ENCODE measurements around the gene KY. TPM values are rescaled to one million over a fixed set of nuclear protein-coding genes. Genes with fewer than 3 reads are reported as not detected.
A peak's percentile ranks its signal among the peaks of the same experiment; 100 is the strongest.

KY gene
- total RNA-seq: under 1 TPM; 0.05 to 0.08 TPM
- not detected for polyA plus RNA-seq

DNA sequence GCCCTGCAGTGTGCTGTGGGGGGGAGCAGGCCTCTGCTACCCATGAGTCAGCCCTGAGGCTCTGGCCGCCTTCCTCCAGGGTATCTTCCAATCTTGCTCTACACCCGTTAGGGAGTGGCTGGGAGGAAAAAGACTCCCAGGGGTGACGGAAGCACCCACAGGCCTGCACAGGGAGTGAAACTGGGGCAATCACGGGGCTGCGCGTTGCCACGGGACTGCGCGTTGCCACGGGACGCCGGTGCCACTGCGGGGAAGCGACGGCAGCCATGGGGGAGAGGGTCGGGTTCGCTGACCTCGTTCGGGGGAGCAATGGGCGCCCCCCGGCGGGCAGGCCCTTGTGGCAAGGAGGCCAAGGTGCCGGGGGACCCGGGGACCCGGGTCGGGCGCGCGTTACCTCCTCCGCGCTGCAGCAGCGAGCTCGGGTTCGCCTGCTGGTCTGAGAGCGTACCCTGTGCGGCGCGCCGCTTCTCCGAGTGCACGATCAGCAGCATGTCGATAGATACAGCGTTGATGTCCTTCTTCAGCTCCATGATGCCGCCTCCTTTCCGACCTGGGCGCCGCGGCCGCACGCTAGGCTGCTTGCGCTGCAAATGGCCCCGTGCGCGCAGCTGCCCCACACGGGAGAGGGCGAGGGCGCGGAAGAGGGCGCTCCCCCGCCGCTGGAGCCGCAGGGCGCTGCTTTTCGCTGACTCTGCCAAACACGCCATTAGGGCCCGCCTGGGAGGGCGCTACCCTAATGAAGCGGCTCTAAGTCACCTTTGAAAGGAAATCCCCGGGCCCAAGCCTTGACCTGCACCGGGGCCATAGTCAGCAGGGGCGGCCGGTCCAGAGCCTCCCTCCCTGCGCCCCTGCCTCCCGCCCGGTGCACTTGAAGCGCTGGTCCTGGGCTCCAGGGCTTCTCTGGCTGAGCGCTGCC lies at the start of gene KY:
Gene KY, minus strand, starts transcription at position 592 of the 916 bp plus-strand sequence. Its CDS starts 62 bp downstream, at position 530.
- no peak within 1 kb of the TSS for H3K27ac ChIP-seq (ENCODE audit: low read depth in 1 of 2, low read length in 2 of 2)
- no peaks in the 10 kb centered on the region for H3K9me3 ChIP-seq (ENCODE audit: control insufficient read depth in 4 of 4, low read length in 3 of 4)
- H3K4me3 ChIP-seq (ENCODE audit: low read depth in 1 of 3, low read length in 3 of 3): peak within 1 kb of the TSS in 2 of 3 donors; percentile 19 to 37
- peaks cover 0 to 4% (median 0%) of the 10 kb centered on the region in 4 donors for H3K27me3 ChIP-seq (ENCODE audit: control insufficient read depth in 4 of 4, insufficient read depth in 4 of 4, low read length in 3 of 4)
- TF ChIP-seq HNF4A (conservative IDR thresholded peaks at IDR 0.05) (no peak), EGR1 (IDR thresholded peaks at IDR 0.05; ENCODE audit: low read depth in 2 of 2) (no peak), HNF4G (IDR thresholded peaks at IDR 0.05) (no peak), REST (IDR thresholded peaks at IDR 0.05) (no peak), FOXA1 (IDR thresholded peaks at IDR 0.05) (no peak), YY1 (IDR thresholded peaks at IDR 0.05) (no peak), FOXA2 (IDR thresholded peaks at IDR 0.05) (no peak), SP1 (IDR thresholded peaks at IDR 0.05) (no peak), GABPA (IDR thresholded peaks at IDR 0.05 in 1 of 2, conservative IDR thresholded peaks at IDR 0.05 in 1 of 2) (no peak), RXRA (IDR thresholded peaks at IDR 0.05) (no peak), TAF1 (conservative IDR thresholded peaks at IDR 0.05) (no peak), CTCF (IDR thresholded peaks at IDR 0.05; ENCODE audit: low read depth, low read length, missing input control) (no peak), NR2F2 (IDR thresholded peaks at IDR 0.05) (no peak), RAD21 (IDR thresholded peaks at IDR 0.05) (no peak), JUND (IDR thresholded peaks at IDR 0.05) (no peak)
- TF ChIP-seq, protein P1, sequence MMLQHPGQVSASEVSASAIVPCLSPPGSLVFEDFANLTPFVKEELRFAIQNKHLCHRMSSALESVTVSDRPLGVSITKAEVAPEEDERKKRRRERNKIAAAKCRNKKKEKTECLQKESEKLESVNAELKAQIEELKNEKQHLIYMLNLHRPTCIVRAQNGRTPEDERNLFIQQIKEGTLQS (IDR thresholded peaks at IDR 0.05): no peak
- TF ChIP-seq, protein P2, sequence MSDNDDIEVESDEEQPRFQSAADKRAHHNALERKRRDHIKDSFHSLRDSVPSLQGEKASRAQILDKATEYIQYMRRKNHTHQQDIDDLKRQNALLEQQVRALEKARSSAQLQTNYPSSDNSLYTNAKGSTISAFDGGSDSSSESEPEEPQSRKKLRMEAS (IDR thresholded peaks at IDR 0.05): no peak
- TF ChIP-seq, protein P3, sequence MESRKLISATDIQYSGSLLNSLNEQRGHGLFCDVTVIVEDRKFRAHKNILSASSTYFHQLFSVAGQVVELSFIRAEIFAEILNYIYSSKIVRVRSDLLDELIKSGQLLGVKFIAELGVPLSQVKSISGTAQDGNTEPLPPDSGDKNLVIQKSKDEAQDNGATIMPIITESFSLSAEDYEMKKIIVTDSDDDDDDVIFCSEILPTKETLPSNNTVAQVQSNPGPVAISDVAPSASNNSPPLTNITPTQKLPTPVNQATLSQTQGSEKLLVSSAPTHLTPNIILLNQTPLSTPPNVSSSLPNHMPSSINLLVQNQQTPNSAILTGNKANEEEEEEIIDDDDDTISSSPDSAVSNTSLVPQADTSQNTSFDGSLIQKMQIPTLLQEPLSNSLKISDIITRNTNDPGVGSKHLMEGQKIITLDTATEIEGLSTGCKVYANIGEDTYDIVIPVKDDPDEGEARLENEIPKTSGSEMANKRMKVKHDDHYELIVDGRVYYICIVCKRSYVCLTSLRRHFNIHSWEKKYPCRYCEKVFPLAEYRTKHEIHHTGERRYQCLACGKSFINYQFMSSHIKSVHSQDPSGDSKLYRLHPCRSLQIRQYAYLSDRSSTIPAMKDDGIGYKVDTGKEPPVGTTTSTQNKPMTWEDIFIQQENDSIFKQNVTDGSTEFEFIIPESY (IDR thresholded peaks at IDR 0.05): no peak
- peak; percentile 49 for DNase-seq (ENCODE audit: low spot score)
- no peak within 1 kb of the TSS for H3K9ac ChIP-seq (ENCODE audit: low read depth in 1 of 2, low read length in 2 of 2)
- peaks cover 4 to 12% (median 10%) of the 10 kb centered on the region in 4 donors for H3K4me1 ChIP-seq (ENCODE audit: control insufficient read depth in 4 of 4, insufficient read depth in 4 of 4, low read length in 3 of 4)
- H3K36me3 ChIP-seq (ENCODE audit: control insufficient read depth in 4 of 4, insufficient read depth in 3 of 4, low read depth in 1 of 4, low read length in 3 of 4): no peaks in the 10 kb centered on the region
- WGBS: 8% methylated on average over 77 of the region's 77 CpGs

Data from liver (tissue), 9 donors.